Spleen (tissue), 11 donors: ENCODE data around the gene SNED1. TPM values are rescaled to one million over a fixed set of nuclear protein-coding genes. Genes with fewer than 3 reads are reported as not detected.

Experiments used
- DNase-seq: peaks from one replicate; pipeline ENCODE4 v3.0.0-alpha.2; 2020
- H3K27ac ChIP-seq, 8 donors: fragments of 200-600 bp; sonication (generic) in 7 of 8; 1 replicate in 4 of 8; 2 replicates in 4 of 8; pipeline versions ENCODE4 v1.5.0 to v1.8.0; 2016 to 2021; ENCODE audit warnings: inconsistent platforms in 4 of 8, mild to moderate bottlenecking in 4 of 8, moderate library complexity in 1 of 8
- H3K27me3 ChIP-seq, 7 donors: fragments of 200-600 bp; sonication (generic) in 6 of 7; replicated peaks in 1 of 7; 1 replicate in 4 of 7; 2 replicates in 3 of 7; pipeline versions ENCODE4 v1.5.0 to v1.8.0; 2016 to 2021; ENCODE audit warnings: inconsistent platforms in 3 of 7, mild to moderate bottlenecking in 1 of 7
- H3K36me3 ChIP-seq, 6 donors: fragments of 200-600 bp; sonication (generic) in 5 of 6; 1 replicate in 4 of 6; 2 replicates in 2 of 6; pipeline versions ENCODE4 v1.5.0 to v1.8.0; 2016 to 2021; ENCODE audit warnings: inconsistent platforms in 2 of 6
- H3K4me1 ChIP-seq, 6 donors: fragments of 200-600 bp; sonication (generic) in 5 of 6; 1 replicate in 3 of 6; 2 replicates in 3 of 6; pipeline versions ENCODE4 v1.5.0 to v1.8.0; 2016 to 2021; ENCODE audit warnings: inconsistent platforms in 3 of 6
- H3K4me3 ChIP-seq, 8 donors: fragments of 200-600 bp; sonication (generic) in 7 of 8; 1 replicate in 4 of 8; 2 replicates in 4 of 8; pipeline versions ENCODE4 v1.5.0 to v1.8.0; 2016 to 2021; ENCODE audit warnings: inconsistent platforms in 4 of 8, mild to moderate bottlenecking in 4 of 8, moderate library complexity in 2 of 8
- H3K9me3 ChIP-seq, 8 donors: fragments of 200-600 bp; sonication (generic) in 7 of 8; 1 replicate in 4 of 8; 2 replicates in 4 of 8; pipeline versions ENCODE4 v1.5.0 to v1.8.0; 2016 to 2021; ENCODE audit warnings: inconsistent platforms in 4 of 8
- CTCF ChIP-seq, 11 experiments: fragments of 200-600 bp in 7 of 11; fragments of 450-650 bp in 4 of 11; sonication (generic) in 4 of 11; IDR thresholded peaks in 8 of 11; conservative IDR thresholded peaks in 3 of 11; 1 replicate in 7 of 11; 2 replicates in 4 of 11; pipeline versions ENCODE4 v1.4.0 to v1.8.0; 2016 to 2021; ENCODE audit warnings: antibody characterized with exemption in 11 of 11, inconsistent platforms in 4 of 11, mild to moderate bottlenecking in 1 of 11
- POLR2A ChIP-seq, 3 donors: fragments of 450-650 bp; IDR thresholded peaks; one replicate each; pipeline ENCODE4 v1.5.1; 2017; ENCODE audit warnings: antibody characterized with exemption in 3 of 3, mild to moderate bottlenecking in 1 of 3
- POLR2AphosphoS5 ChIP-seq, 3 donors: sonication (generic); formaldehyde crosslinking; IDR thresholded peaks; one replicate each; pipeline ENCODE4 v1.5.1; 2017; ENCODE audit warnings: antibody characterized with exemption in 3 of 3
- WGBS, 5 donors: extraction: QIAGEN DNeasy Blood & Tissue Kit in 3 of 5; methylation state at CpG; one replicate each; pipeline versions ENCODE4 v1.1.5 to v1.1.7; 2013 to 2018; 5-methylcytosine and 5-hydroxymethylcytosine counted together
- intact Hi-C: fragments of 100-400 bp; cut with DNase I; formaldehyde crosslinking; loops from one replicate; pipeline ENCODE4 v1.15.0; 2023; ENCODE audit warnings: low total_unique reads
- polyA plus RNA-seq, 3 donors: library from polyadenylated mRNA; stranded (reverse); fragments of 200-250 nt; gene quantifications; one replicate each; pipeline ENCODE4 v1.2.1, GENCODE V29; 2013
- total RNA-seq, 7 donors: library from RNA; depleted of rRNA in 3 of 7; stranded (reverse); fragments of >200 nt in 3 of 7; fragmentation: NEBNext Ultra II Directional in 4 of 7; extraction: Animal tissue kit (Norgen Biotek cat#: 25700) in 4 of 7; gene quantifications; one replicate each; pipeline versions ENCODE4 v1.1.0 to v1.2.1, GENCODE V29; 2016 to 2021
- donor health status: healthy with polysubstance abuse.
- donor health status: DM: no; HTN: no; CAD: no; lungs with moderate emphysema.
- donor health status: DM: no; HTN: no; CAD: no.
- donor health status: Bipolar disorder and iron deficiency.
- donor health status: healthy.
- donor health status: DM: no; HTN: no; CAD: no.
- donor health status: DM: yes; HTN: yes; CAD: no.

Gene SNED1
- total and polyA plus RNA-seq, 10 donors: 2.6 to 85.3 (median 45.5) TPM

GRCh38 chr2:240990726-240991377 lies 7.6 kb upstream of the SNED1 start:
- H3K27me3 ChIP-seq: peaks cover 0 to 15% (median 0%) of the 10 kb centered on the region in 7 donors
- 80 to 94% (median 89%) methylated on average over 7 to 13 of the region's 13 CpGs for WGBS, 5 donors
- peak overlapping the region; percentile 53 to 91 (median 78) for H3K27ac ChIP-seq
- TF ChIP-seq CTCF (IDR thresholded peaks at IDR 0.05 in 8 of 11, conservative IDR thresholded peaks at IDR 0.05 in 3 of 11) (no peak), POLR2A (IDR thresholded peaks at IDR 0.05) (no peak)
- DNase-seq: peak; percentile 72
- H3K4me1 ChIP-seq: peaks cover 7 to 74% (median 44%) of the 10 kb centered on the region in 6 donors
- H3K36me3 ChIP-seq: no peaks in the 10 kb centered on the region
- intact Hi-C loops: no loop called here
- peaks cover 0 to 9% (median 0%) of the 10 kb centered on the region in 8 donors for H3K9me3 ChIP-seq
- H3K4me3 ChIP-seq: no peak overlapping the region

GRCh38 chr2:240991378-240992263 lies 6.8 kb upstream of the SNED1 start:
- Histone ChIP-seq H3K4me1 (peaks cover 14 to 78% (median 51%) of the 10 kb centered on the region in 6 donors), H3K9me3 (peaks cover 0 to 9% (median 0%) of the 10 kb centered on the region in 8 donors), H3K36me3 (no peaks in the 10 kb centered on the region), H3K4me3 (no peak overlapping the region), H3K27ac (peak overlapping the region; percentile 53 to 91 (median 78)), H3K27me3 (peaks cover 0 to 20% (median 0%) of the 10 kb centered on the region in 7 donors)
- WGBS, 5 donors: 50 to 74% (median 64%) methylated on average over 26 to 33 of the region's 33 CpGs
- peak; percentile 89 for DNase-seq
- intact Hi-C loops: no loop called here
- TF ChIP-seq POLR2A (IDR thresholded peaks at IDR 0.05): peak in 1 of 3 donors; percentile 23
- TF ChIP-seq CTCF (IDR thresholded peaks at IDR 0.05 in 8 of 11, conservative IDR thresholded peaks at IDR 0.05 in 3 of 11): no peak
- TF ChIP-seq POLR2AphosphoS5 (IDR thresholded peaks at IDR 0.05): peak; percentile 85 to 90 (median 86)

GRCh38 chr2:240992572-240993291 lies 5.7 kb upstream of the SNED1 start:
- TF ChIP-seq POLR2A (IDR thresholded peaks at IDR 0.05): no peak
- TF ChIP-seq POLR2AphosphoS5 (IDR thresholded peaks at IDR 0.05): no peak
- no peak for TF ChIP-seq CTCF (IDR thresholded peaks at IDR 0.05 in 8 of 11, conservative IDR thresholded peaks at IDR 0.05 in 3 of 11)
- WGBS, 5 donors: 46 to 63% (median 50%) methylated on average over 15 to 20 of the region's 20 CpGs
- Histone ChIP-seq H3K27ac (peak overlapping the region in 7 of 8 donors; percentile 70 to 91 (median 77)), H3K4me1 (peaks cover 25 to 78% (median 54%) of the 10 kb centered on the region in 6 donors), H3K36me3 (no peaks in the 10 kb centered on the region), H3K4me3 (no peak overlapping the region), H3K27me3 (peaks cover 0 to 31% (median under 1%) of the 10 kb centered on the region in 7 donors), H3K9me3 (peaks cover 0 to 9% (median 0%) of the 10 kb centered on the region in 8 donors)
- intact Hi-C loops: no loop called here
- DNase-seq: peak; percentile 76
